Ovary (tissue), 3 donors: ENCODE measurements around the gene ABCA12.

Experiments used
- POLR2A ChIP-seq: fragments of 450-650 bp; IDR thresholded peaks from one replicate; pipeline ENCODE4 v1.6.1; 2017; ENCODE audit warnings: antibody characterized with exemption, mild to moderate bottlenecking, moderate library complexity
- TF ChIP-seq, protein P1 (sequence below), 3 donors: fragments of 450-650 bp in 2 of 3; fragments of 200-600 bp in 1 of 3; IDR thresholded peaks; one replicate each; pipeline versions ENCODE4 v1.5.1 to v1.8.0; 2016 to 2022; ENCODE audit warnings: antibody characterized with exemption in 3 of 3, mild to moderate bottlenecking in 1 of 3
- donor health status: DM: no; HTN: no; CAD: no.

GRCh38 chr2:215171796-215172195 lies 33.4 kb upstream of the ABCA12 start:
- TF ChIP-seq, protein P1, sequence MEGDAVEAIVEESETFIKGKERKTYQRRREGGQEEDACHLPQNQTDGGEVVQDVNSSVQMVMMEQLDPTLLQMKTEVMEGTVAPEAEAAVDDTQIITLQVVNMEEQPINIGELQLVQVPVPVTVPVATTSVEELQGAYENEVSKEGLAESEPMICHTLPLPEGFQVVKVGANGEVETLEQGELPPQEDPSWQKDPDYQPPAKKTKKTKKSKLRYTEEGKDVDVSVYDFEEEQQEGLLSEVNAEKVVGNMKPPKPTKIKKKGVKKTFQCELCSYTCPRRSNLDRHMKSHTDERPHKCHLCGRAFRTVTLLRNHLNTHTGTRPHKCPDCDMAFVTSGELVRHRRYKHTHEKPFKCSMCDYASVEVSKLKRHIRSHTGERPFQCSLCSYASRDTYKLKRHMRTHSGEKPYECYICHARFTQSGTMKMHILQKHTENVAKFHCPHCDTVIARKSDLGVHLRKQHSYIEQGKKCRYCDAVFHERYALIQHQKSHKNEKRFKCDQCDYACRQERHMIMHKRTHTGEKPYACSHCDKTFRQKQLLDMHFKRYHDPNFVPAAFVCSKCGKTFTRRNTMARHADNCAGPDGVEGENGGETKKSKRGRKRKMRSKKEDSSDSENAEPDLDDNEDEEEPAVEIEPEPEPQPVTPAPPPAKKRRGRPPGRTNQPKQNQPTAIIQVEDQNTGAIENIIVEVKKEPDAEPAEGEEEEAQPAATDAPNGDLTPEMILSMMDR (IDR thresholded peaks at IDR 0.05) = no peak
- TF ChIP-seq POLR2A = no peak
